GM18505 (cell line): ENCODE results near the gene RAPGEF3.

ENCODE experiments used
- ATAC-seq: cut with Tn5 transposase; IDR thresholded peaks from one replicate; pipeline ENCODE4 v1.9.1; 2021; ENCODE audit not compliant: unreplicated experiment
- POLR2A ChIP-seq: IDR thresholded peaks from 4 replicates; pipeline ENCODE4 v1.6.1; 2011; ENCODE audit warnings: borderline replicate concordance; ENCODE audit not compliant: insufficient read depth, insufficient read length; ENCODE audit errors: extremely low read depth

RAPGEF3 gene

GRCh38 chr12:47686645-47687240, 71.9 kb downstream of the RAPGEF3 start:
- ATAC-seq, result no peak
- no peak for TF ChIP-seq POLR2A
